Endothelial cell (in vitro differentiated cells): ENCODE data around the gene LRRC4. TPM values are rescaled to one million over a fixed set of nuclear protein-coding genes. Genes with fewer than 3 reads are reported as not detected.

Source experiments
- DNase-seq: peaks from one replicate; pipeline ENCODE4 v3.0.0; 2021; ENCODE audit warnings: low spot score
- H3K27ac Mint-ChIP-seq: one replicate; pipeline ENCODE4 v1.8.0; 2021; ENCODE audit warnings: mixed read lengths, inconsistent platforms; ENCODE audit not compliant: unreplicated experiment
- H3K27me3 Mint-ChIP-seq: one replicate; pipeline ENCODE4 v1.8.0; 2021; ENCODE audit warnings: mild to moderate bottlenecking, moderate library complexity, mixed read lengths, inconsistent platforms; ENCODE audit not compliant: unreplicated experiment
- H3K36me3 Mint-ChIP-seq: one replicate; pipeline ENCODE4 v1.8.0; 2021; ENCODE audit warnings: mild to moderate bottlenecking, low read depth, mixed read lengths, inconsistent platforms; ENCODE audit not compliant: unreplicated experiment
- H3K4me1 Mint-ChIP-seq: one replicate; pipeline ENCODE4 v1.8.0; 2021; ENCODE audit warnings: mild to moderate bottlenecking, mixed read lengths, inconsistent platforms; ENCODE audit not compliant: unreplicated experiment
- H3K4me3 Mint-ChIP-seq: one replicate; pipeline ENCODE4 v1.8.0; 2021; ENCODE audit warnings: mild to moderate bottlenecking, mixed read lengths, inconsistent platforms; ENCODE audit not compliant: unreplicated experiment
- H3K9me3 Mint-ChIP-seq: one replicate; pipeline ENCODE4 v1.8.0; 2021; ENCODE audit warnings: mixed read lengths, inconsistent platforms; ENCODE audit not compliant: unreplicated experiment
- CTCF ChIP-seq: fragments of 200-600 bp; sonication (generic); IDR thresholded peaks from one replicate; pipeline ENCODE4 v1.5.0; 2021; ENCODE audit warnings: antibody characterized with exemption; ENCODE audit not compliant: unreplicated experiment
- total RNA-seq: library from RNA; stranded (reverse); fragmentation: NEBNext Ultra II Directional; extraction: Animal tissue kit (Norgen Biotek cat#: 25700); gene quantifications from one replicate; pipeline ENCODE4 v1.2.1, GENCODE V29; 2021; ENCODE audit not compliant: unreplicated experiment

LRRC4 gene
- total RNA-seq, 1 donor from 2014 or later, result 297 TPM

GRCh38 chr7:128073671-128074310 lies 42.6 kb upstream of the LRRC4 start:
- Mint-ChIP-seq H3K36me3 (peaks cover 12% of the 10 kb centered on the region), H3K9me3 (no peaks in the 10 kb centered on the region), H3K27ac (no peak overlapping the region), H3K4me1 (peaks cover 32% of the 10 kb centered on the region), H3K27me3 (peaks cover 14% of the 10 kb centered on the region), H3K4me3 (no peak overlapping the region)
- no peak for DNase-seq
- TF ChIP-seq CTCF, result no peak

GRCh38 chr7:128071801-128072200 lies 40.6 kb upstream of the LRRC4 start:
- Mint-ChIP-seq H3K4me3 (peak overlapping the region; percentile 37), H3K27ac (no peak overlapping the region), H3K36me3 (peaks cover 8% of the 10 kb centered on the region), H3K9me3 (no peaks in the 10 kb centered on the region), H3K27me3 (peaks cover 5% of the 10 kb centered on the region), H3K4me1 (peaks cover 36% of the 10 kb centered on the region)
- DNase-seq, result no peak
- TF ChIP-seq CTCF, result no peak

GRCh38 chr7:128071376-128071775 lies 40.1 kb upstream of the LRRC4 start:
- Mint-ChIP-seq H3K9me3 (no peaks in the 10 kb centered on the region), H3K4me3 (no peak overlapping the region), H3K36me3 (peaks cover 8% of the 10 kb centered on the region), H3K4me1 (peaks cover 36% of the 10 kb centered on the region), H3K27me3 (peaks cover 4% of the 10 kb centered on the region), H3K27ac (no peak overlapping the region)
- DNase-seq, result no peak
- no peak for TF ChIP-seq CTCF

- H3K4me3 Mint-ChIP-seq, result no peak overlapping the region
- no peaks in the 10 kb centered on the region for H3K9me3 Mint-ChIP-seq
- H3K27ac Mint-ChIP-seq, result peak overlapping the region; percentile 24
- H3K36me3 Mint-ChIP-seq, result peaks cover 14% of the 10 kb centered on the region
- no peak for TF ChIP-seq CTCF
- DNase-seq, result no peak
- H3K4me1 Mint-ChIP-seq, result peaks cover 23% of the 10 kb centered on the region
- H3K27me3 Mint-ChIP-seq, result peaks cover 2% of the 10 kb centered on the region
Observed at GRCh38 chr7:128069373-128070364, 38.4 kb upstream of the LRRC4 start.
